MCF 10A (cell line): Measurements from ENCODE around the gene METTL23. TPM values are rescaled to one million over a fixed set of nuclear protein-coding genes. Genes with fewer than 3 reads are reported as not detected.

Source experiments
- BruUV-seq: library from RNA; stranded (reverse); fragments of 400-500 nt; replicated peaks from 2 replicates; lab custom pipeline; 2021; lab: Mats Ljungman, UMichigan
- CTCF ChIA-PET: fragments of 300-600 bp; sonication (Branson Sonifier 250); formaldehyde crosslinking; extraction: SDS; loops from one replicate; lab custom pipeline; 2021; ENCODE audit warnings: antibody characterized with exemption, inconsistent platforms; lab: Yijun Ruan, JAX
- POLR2A ChIA-PET: fragments of 300-600, 350-650 bp; sonication (Branson Sonifier 250); formaldehyde crosslinking; extraction: SDS; loops from one replicate; lab custom pipeline; 2020; ENCODE audit warnings: antibody characterized with exemption, inconsistent platforms; lab: Yijun Ruan, JAX
- DNase-seq: peaks from one replicate; pipeline ENCODE4 v3.0.0-alpha.2; 2018; ENCODE audit not compliant: unreplicated experiment
- H3K27ac Mint-ChIP-seq: one replicate; pipeline ENCODE4 v1.8.0; 2022; ENCODE audit warnings: mild to moderate bottlenecking, low read depth, mixed read lengths; ENCODE audit not compliant: unreplicated experiment
- H3K27me3 Mint-ChIP-seq: one replicate; pipeline ENCODE4 v1.8.0; 2022; ENCODE audit warnings: mixed read lengths; ENCODE audit not compliant: insufficient read depth, unreplicated experiment
- H3K36me3 Mint-ChIP-seq: one replicate; pipeline ENCODE4 v1.8.0; 2022; ENCODE audit warnings: mild to moderate bottlenecking, moderate library complexity, mixed read lengths; ENCODE audit not compliant: insufficient read depth, unreplicated experiment
- H3K4me1 Mint-ChIP-seq: one replicate; pipeline ENCODE4 v1.8.0; 2022; ENCODE audit warnings: mixed read lengths; ENCODE audit not compliant: insufficient read depth, unreplicated experiment
- H3K4me3 Mint-ChIP-seq: one replicate; pipeline ENCODE4 v1.8.0; 2022; ENCODE audit warnings: mild to moderate bottlenecking, moderate library complexity, mixed read lengths; ENCODE audit not compliant: unreplicated experiment
- H3K9me3 Mint-ChIP-seq: one replicate; pipeline ENCODE4 v1.8.0; 2022; ENCODE audit warnings: mixed read lengths; ENCODE audit not compliant: unreplicated experiment
- CTCF ChIP-seq: fragments of 200-600 bp; IDR thresholded peaks from one replicate; pipeline ENCODE4 v1.8.0; 2022; ENCODE audit warnings: antibody characterized with exemption, mild to moderate bottlenecking; ENCODE audit not compliant: unreplicated experiment
- intact Hi-C: fragments of 100-400 bp; cut with micrococcal nuclease; formaldehyde crosslinking; loops from 2 replicates; pipeline ENCODE4 v1.14.1; 2022
- microRNA-seq: library from miRNA; unstranded; fragments of <30 nt; microRNA quantifications from one replicate; pipeline ENCODE4 v1.2.0, GENCODE V29; 2022
- total RNA-seq: library from RNA; stranded (reverse); gene quantifications from 2 replicates; pipeline ENCODE4 v1.2.3, GENCODE V29; 2022

METTL23 gene
- total RNA-seq, 1 experiment from 2014 or later, result 35.1 TPM

GRCh38 chr17:76783146-76783545 is 56.5 kb downstream of the METTL23 start:
- Mint-ChIP-seq H3K27ac (no peak overlapping the region), H3K4me1 (no peaks in the 10 kb centered on the region), H3K4me3 (no peak overlapping the region), H3K9me3 (no peaks in the 10 kb centered on the region), H3K36me3 (peaks cover 16% of the 10 kb centered on the region), H3K27me3 (no peaks in the 10 kb centered on the region)
- intact Hi-C loops, result no loop called here
- BruUV-seq, result no TSS peak
- CTCF ChIA-PET, result interaction anchor here (0.6 kb wide), 1 partner anchor 28 kb away, joined by 3 read pairs; no protein-coding TSS in a partner anchor
- no peak for DNase-seq
- POLR2A ChIA-PET, result interaction anchor here (0.6 kb wide), 1 partner anchor 467 kb away, joined by 3 read pairs; no protein-coding TSS in a partner anchor
- no peak for TF ChIP-seq CTCF

Small RNAs within 50 kb of the gene (microRNA-seq; reads per million reads assigned to microRNA genes)
- gene MIR636, result 2.0 reads per million, percentile 14 among the genes with 10 or more reads in this experiment

Other genes with a start within 250 kb of the METTL23 start
- 17.5 and 33.4 TPM in 2 replicates for gene RHBDF2, start 225.4 kb upstream of the METTL23 start, total RNA-seq
- not detected in 2 replicates for gene CYGB, start 189.1 kb upstream of the METTL23 start, total RNA-seq
- gene PRCD, start 186.8 kb upstream of the METTL23 start, total RNA-seq, result not detected in 2 replicates
- gene ST6GALNAC2, start 141.0 kb upstream of the METTL23 start, total RNA-seq, result 5.0 and 7.7 TPM in 2 replicates
- gene ST6GALNAC1, start 83.1 kb upstream of the METTL23 start, total RNA-seq, result not detected in 2 replicates
- gene MXRA7, start 15.9 kb upstream of the METTL23 start, total RNA-seq, result 33.6 and 35.1 TPM in 2 replicates
- 29.4 and 45.8 TPM in 2 replicates for gene JMJD6, start 233 bp upstream of the METTL23 start, total RNA-seq
- 161 and 168 TPM in 2 replicates for gene SRSF2, start 10.5 kb downstream of the METTL23 start, total RNA-seq
- 11.6 and 13.8 TPM in 2 replicates for gene MFSD11, start 11.3 kb downstream of the METTL23 start, total RNA-seq
- gene MGAT5B, start 141.6 kb downstream of the METTL23 start, total RNA-seq, result 1.3 and 1.7 TPM in 2 replicates